Nephron progenitor cell (in vitro differentiated cells): Measurements from ENCODE around the gene PER1.

Experiments used
- DNase-seq: peaks from one replicate; pipeline ENCODE4 v3.0.0; 2021
- H3K27ac Mint-ChIP-seq: 2 replicates; pipeline ENCODE4 v1.8.0; 2021; ENCODE audit warnings: mild to moderate bottlenecking, moderate library complexity, mixed read lengths
- H3K27me3 Mint-ChIP-seq: 2 replicates; pipeline ENCODE4 v1.8.0; 2021; ENCODE audit warnings: mild to moderate bottlenecking, low read depth, mixed read lengths; ENCODE audit not compliant: poor library complexity
- H3K36me3 Mint-ChIP-seq: 2 replicates; pipeline ENCODE4 v1.8.0; 2021; ENCODE audit warnings: low read depth, mixed read lengths
- H3K4me1 Mint-ChIP-seq: 2 replicates; pipeline ENCODE4 v1.8.0; 2021; ENCODE audit warnings: mixed read lengths
- H3K4me3 Mint-ChIP-seq: 2 replicates; pipeline ENCODE4 v1.8.0; 2021; ENCODE audit warnings: mild to moderate bottlenecking, moderate library complexity, mixed read lengths
- H3K9me3 Mint-ChIP-seq: 2 replicates; pipeline ENCODE4 v1.8.0; 2021; ENCODE audit warnings: mild to moderate bottlenecking, moderate library complexity, mixed read lengths
- TF ChIP-seq, protein P1 (sequence below): fragments of 200-600 bp; sonication (generic); IDR thresholded peaks from 2 replicates; pipeline ENCODE4 v1.5.0; 2021; ENCODE audit warnings: antibody characterized with exemption

The PER1 gene

GRCh38 chr17:8125154-8125946 lies 26.9 kb downstream of the PER1 start:
- Mint-ChIP-seq H3K36me3 (no peaks in the 10 kb centered on the region), H3K9me3 (no peaks in the 10 kb centered on the region), H3K4me3 (peak overlapping the region; percentile 93), H3K4me1 (peaks cover 37% of the 10 kb centered on the region), H3K27me3 (peaks cover 61% of the 10 kb centered on the region), H3K27ac (peak overlapping the region; percentile 91)
- peak; percentile 92 for DNase-seq
- TF ChIP-seq, protein P1, sequence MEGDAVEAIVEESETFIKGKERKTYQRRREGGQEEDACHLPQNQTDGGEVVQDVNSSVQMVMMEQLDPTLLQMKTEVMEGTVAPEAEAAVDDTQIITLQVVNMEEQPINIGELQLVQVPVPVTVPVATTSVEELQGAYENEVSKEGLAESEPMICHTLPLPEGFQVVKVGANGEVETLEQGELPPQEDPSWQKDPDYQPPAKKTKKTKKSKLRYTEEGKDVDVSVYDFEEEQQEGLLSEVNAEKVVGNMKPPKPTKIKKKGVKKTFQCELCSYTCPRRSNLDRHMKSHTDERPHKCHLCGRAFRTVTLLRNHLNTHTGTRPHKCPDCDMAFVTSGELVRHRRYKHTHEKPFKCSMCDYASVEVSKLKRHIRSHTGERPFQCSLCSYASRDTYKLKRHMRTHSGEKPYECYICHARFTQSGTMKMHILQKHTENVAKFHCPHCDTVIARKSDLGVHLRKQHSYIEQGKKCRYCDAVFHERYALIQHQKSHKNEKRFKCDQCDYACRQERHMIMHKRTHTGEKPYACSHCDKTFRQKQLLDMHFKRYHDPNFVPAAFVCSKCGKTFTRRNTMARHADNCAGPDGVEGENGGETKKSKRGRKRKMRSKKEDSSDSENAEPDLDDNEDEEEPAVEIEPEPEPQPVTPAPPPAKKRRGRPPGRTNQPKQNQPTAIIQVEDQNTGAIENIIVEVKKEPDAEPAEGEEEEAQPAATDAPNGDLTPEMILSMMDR: no peak

- Mint-ChIP-seq H3K4me1 (peaks cover 37% of the 10 kb centered on the region), H3K27ac (peak overlapping the region; percentile 31), H3K4me3 (peak overlapping the region; percentile 93), H3K36me3 (no peaks in the 10 kb centered on the region), H3K9me3 (no peaks in the 10 kb centered on the region), H3K27me3 (peaks cover 60% of the 10 kb centered on the region)
- TF ChIP-seq, protein P1: no peak
- DNase-seq: peak; percentile 38
These were observed 27.7 kb downstream of the PER1 start for GRCh38 chr17:8124350-8125153.

- peaks cover 37% of the 10 kb centered on the region for H3K4me1 Mint-ChIP-seq
- DNase-seq: peak; percentile 73
- peak within 1 kb of the TSS; percentile 52 for H3K27ac Mint-ChIP-seq
- H3K9me3 Mint-ChIP-seq: no peaks in the 10 kb centered on the region
- peaks cover 58% of the 10 kb centered on the region for H3K27me3 Mint-ChIP-seq
- peak within 1 kb of the TSS; percentile 93 for H3K4me3 Mint-ChIP-seq
- no peaks in the 10 kb centered on the region for H3K36me3 Mint-ChIP-seq
- TF ChIP-seq, protein P1: no peak
These were observed 28.4 kb downstream of the PER1 start, which contains the start of gene HES7 for GRCh38 chr17:8123695-8124349. Gene HES7, minus strand, starts transcription at chr17:8124106. Its CDS starts 22 bp downstream, at chr17:8124084.

DNA sequence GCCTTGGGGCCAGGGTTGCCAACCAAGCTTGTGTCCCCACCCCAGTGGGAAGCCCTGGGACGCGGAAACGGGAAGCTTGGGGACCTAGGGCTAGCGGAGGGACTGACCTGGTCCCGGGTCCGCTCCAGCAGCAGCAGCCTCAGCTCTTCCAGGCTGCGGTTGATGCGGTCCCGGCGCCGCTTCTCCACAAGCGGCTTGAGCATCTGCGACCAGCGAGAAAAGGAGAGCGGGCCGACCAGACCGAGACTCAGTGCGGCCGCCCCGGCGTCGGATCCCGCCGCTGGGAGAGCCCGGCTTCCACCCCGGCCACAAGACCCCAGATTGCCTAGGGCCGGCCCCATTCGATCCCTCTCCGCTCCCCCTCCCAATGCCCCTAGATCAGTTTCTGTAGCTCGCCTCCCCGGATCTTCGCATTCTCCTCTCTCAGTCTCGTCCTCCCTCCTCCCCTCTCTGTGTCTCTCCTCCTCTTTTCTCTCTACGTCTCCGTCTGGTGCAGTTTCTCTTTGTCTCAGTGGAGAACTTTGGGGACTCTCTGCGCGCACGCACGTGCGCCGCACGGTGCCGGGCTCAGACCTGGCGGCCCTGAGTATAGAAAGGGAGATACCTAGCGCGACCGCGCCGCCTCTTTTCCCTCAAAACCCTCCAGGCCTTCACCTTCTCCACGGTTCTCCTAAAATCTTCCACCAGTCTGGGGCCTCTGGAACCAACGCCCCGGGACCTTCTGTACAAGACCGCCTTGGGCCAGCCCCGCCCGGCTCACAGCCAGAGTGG lies 29.1 kb downstream of the PER1 start:
- Mint-ChIP-seq H3K36me3 (no peaks in the 10 kb centered on the region), H3K4me3 (peak overlapping the region; percentile 93), H3K27me3 (peaks cover 63% of the 10 kb centered on the region), H3K27ac (no peak overlapping the region), H3K9me3 (no peaks in the 10 kb centered on the region), H3K4me1 (peaks cover 43% of the 10 kb centered on the region)
- TF ChIP-seq, protein P1: no peak
- peak; percentile 49 for DNase-seq

DNA sequence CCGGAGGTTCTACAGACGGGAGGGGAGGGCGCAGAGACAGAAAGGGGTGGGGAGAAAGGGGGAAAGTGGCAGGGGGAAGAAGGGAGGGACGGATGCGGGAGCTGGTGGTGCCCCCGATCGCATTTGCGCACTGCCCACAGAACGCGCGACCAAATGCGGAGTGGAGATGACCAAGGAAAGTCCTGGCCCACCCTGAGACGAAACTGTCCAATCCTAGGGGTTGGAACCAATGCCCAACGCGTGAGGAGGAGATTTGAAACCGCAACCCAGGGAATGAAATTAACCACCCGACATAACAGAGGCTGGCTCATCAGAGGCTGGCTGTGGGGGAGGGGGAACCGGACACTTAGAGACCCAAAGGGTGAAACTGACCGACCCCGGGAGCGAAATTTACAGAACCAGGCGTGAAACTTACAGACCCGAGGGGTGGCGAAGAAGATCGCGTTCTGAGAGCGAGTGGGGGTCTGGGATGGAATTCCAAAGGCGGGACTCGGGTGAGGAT lies 29.7 kb downstream of the PER1 start:
- H3K4me3 Mint-ChIP-seq: peak overlapping the region; percentile 93
- DNase-seq: peak; percentile 47
- TF ChIP-seq, protein P1: no peak
- H3K27me3 Mint-ChIP-seq: peaks cover 65% of the 10 kb centered on the region
- no peaks in the 10 kb centered on the region for H3K36me3 Mint-ChIP-seq
- H3K4me1 Mint-ChIP-seq: peaks cover 49% of the 10 kb centered on the region
- no peaks in the 10 kb centered on the region for H3K9me3 Mint-ChIP-seq
- no peak overlapping the region for H3K27ac Mint-ChIP-seq
